SK-N-MC (cell line): ENCODE data around the gene GNG12.

Source experiments
- EZH2 ChIP-seq: fragments of 200-600 bp; sonication (generic); IDR thresholded peaks from one replicate; pipeline ENCODE4 v1.6.1; 2017; ENCODE audit warnings: antibody characterized with exemption
- FOXP2 ChIP-seq: optimal IDR thresholded peaks from 2 replicates; pipeline ENCODE3; 2011; ENCODE audit warnings: mild to moderate bottlenecking, moderate library complexity; ENCODE audit not compliant: insufficient read depth; ENCODE audit errors: extremely low read length, control extremely low read depth
- POLR2AphosphoS5 ChIP-seq: IDR thresholded peaks from 2 replicates; pipeline ENCODE4 v1.6.1; 2012; ENCODE audit warnings: mild to moderate bottlenecking, low read depth, low read length, borderline replicate concordance

DNA sequence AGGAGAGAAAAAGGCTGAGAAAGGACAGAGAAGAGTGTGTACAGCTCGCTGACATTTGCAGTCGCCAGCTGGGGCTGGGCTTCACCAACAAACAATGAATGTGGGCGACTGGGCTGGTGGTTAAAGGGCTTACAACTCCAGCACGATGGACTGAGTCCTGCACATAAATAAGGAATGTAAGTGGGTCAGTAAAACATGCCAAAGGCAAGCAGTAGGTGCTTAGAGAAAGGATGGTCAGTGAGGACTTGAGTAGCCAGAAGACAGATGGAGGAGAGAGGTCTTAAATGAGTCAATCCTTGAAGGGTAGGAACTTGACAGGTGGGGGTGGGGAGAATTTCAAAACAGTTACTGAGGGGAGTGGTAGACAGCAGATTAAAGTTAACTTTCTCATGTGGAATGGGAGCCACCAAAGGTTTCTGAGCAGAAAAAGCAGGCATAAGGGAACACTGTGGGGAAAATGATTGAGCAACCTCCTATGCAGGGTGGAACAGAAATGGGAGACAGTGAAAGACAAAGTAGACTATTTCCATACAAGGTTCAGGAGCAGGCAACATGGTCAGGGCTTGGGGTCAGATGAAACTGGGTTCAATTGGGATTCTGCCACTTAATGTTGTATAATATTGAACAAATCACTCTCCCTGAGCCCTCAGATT, 110.8 kb downstream of the GNG12 start:
- TF ChIP-seq EZH2 (no peak), POLR2AphosphoS5 (no peak), FOXP2 (no peak)
